Kidney epithelial cell (primary cell): ENCODE measurements around the gene KIF6. TPM values are rescaled to one million over a fixed set of nuclear protein-coding genes. Genes with fewer than 3 reads are reported as not detected.
A peak's percentile ranks its signal among the peaks of the same experiment; 100 is the strongest.

Source experiments
- DNase-seq: peaks from one replicate; pipeline ENCODE4 v3.0.0-alpha.2; 2010; ENCODE audit warnings: low read depth
- H3K27me3 ChIP-seq: 2 replicates; pipeline ENCODE4 v1.6.0; 2011; ENCODE audit warnings: low read length; ENCODE audit not compliant: control insufficient read depth, insufficient read depth
- H3K36me3 ChIP-seq: 2 replicates; pipeline ENCODE4 v1.5.1; 2011; ENCODE audit warnings: low read length; ENCODE audit not compliant: control insufficient read depth, insufficient read depth
- H3K4me3 ChIP-seq: 2 replicates; pipeline ENCODE4 v1.5.1; 2011; ENCODE audit warnings: low read depth, mild to moderate bottlenecking, control low read depth, low read length
- total RNA-seq: library from RNA; depleted of rRNA; stranded (reverse); fragments of >200 nt; gene quantifications from 2 replicates; pipeline ENCODE4 v1.2.3, GENCODE V29; 2015
- TF ChIP-seq, protein P1 (sequence below): IDR thresholded peaks from 2 replicates; pipeline ENCODE4 v1.5.1; 2011; ENCODE audit warnings: mild to moderate bottlenecking, moderate library complexity, low read length, control low read depth, inconsistent platforms; ENCODE audit not compliant: insufficient read depth, poor library complexity, severe bottlenecking

Gene KIF6
- total RNA-seq, 1 donor from 2014 or later = 0.33 TPM

DNA sequence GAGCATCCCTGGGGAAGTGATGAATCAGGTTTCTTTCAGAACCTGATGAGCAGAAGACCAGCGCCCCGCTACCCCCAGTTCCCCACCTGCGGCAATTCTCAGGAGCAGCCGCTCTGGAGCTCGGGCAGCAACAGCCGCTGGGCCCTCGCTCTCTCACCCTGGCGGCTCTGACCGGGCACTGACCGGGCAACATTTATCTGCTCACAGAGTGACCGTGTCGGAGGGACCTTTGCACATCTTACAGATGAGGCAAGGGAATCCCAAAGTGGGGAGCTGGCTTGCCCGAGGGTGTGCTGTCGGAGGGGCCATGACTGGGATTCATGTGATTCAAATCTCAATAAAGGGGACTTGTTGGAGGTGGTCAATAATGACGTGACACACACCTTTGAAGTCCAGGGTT, 376.5 kb downstream of the KIF6 start:
- TF ChIP-seq, protein P1, sequence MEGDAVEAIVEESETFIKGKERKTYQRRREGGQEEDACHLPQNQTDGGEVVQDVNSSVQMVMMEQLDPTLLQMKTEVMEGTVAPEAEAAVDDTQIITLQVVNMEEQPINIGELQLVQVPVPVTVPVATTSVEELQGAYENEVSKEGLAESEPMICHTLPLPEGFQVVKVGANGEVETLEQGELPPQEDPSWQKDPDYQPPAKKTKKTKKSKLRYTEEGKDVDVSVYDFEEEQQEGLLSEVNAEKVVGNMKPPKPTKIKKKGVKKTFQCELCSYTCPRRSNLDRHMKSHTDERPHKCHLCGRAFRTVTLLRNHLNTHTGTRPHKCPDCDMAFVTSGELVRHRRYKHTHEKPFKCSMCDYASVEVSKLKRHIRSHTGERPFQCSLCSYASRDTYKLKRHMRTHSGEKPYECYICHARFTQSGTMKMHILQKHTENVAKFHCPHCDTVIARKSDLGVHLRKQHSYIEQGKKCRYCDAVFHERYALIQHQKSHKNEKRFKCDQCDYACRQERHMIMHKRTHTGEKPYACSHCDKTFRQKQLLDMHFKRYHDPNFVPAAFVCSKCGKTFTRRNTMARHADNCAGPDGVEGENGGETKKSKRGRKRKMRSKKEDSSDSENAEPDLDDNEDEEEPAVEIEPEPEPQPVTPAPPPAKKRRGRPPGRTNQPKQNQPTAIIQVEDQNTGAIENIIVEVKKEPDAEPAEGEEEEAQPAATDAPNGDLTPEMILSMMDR = no peak
- Histone ChIP-seq H3K36me3 (no peaks in the 10 kb centered on the region), H3K27me3 (no peaks in the 10 kb centered on the region), H3K4me3 (no peak overlapping the region)
- DNase-seq = no peak

DNA sequence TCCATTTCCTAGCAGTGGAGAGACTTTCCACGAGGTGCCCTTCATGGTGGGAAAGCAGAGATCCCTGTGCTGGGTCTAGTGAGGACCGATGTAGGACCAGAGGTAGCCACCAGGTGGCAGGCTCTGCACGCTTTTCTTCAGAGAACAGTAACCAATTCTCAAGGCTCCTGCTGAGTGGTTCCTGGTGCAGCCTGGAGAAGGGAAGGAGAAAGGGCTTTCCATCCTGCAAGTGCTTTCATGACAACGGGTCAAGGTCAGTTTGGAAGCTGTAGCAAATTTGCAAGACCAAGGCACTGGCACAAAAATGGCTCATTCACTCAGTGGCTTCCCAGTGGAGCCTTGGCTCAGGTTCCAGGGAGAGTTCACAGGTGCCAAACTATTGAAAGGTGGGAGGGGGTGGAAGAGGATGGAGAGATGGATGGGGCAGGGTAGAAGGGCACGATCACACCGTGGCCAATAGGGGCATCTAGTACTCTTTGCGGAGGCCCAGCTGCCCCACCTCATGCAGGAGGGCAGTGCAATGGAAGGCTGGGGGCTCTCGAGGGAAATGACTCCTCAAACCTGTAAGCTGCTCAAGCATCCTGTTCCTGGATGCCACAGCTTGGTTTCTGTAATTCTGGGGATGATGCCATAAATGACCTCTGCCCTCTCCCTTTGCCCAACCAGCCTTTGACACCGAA, 377.2 kb downstream of the KIF6 start:
- H3K36me3 ChIP-seq = no peaks in the 10 kb centered on the region
- peak; percentile 18 for DNase-seq
- TF ChIP-seq, protein P1 = peak; percentile 87
- no peaks in the 10 kb centered on the region for H3K27me3 ChIP-seq
- H3K4me3 ChIP-seq = no peak overlapping the region

- Histone ChIP-seq H3K4me3 (no peak overlapping the region), H3K27me3 (no peaks in the 10 kb centered on the region), H3K36me3 (no peaks in the 10 kb centered on the region)
- TF ChIP-seq, protein P1 = no peak
- no peak for DNase-seq
Measured at GRCh38 chr6:39347206-39347605, 378.0 kb downstream of the KIF6 start.

- H3K4me3 ChIP-seq = no peak overlapping the region
- TF ChIP-seq, protein P1 = no peak
- DNase-seq = no peak
- peaks cover 6% of the 10 kb centered on the region for H3K27me3 ChIP-seq
- H3K36me3 ChIP-seq = no peaks in the 10 kb centered on the region
Measured at GRCh38 chr6:39344821-39345280, 380.4 kb downstream of the KIF6 start.

- Histone ChIP-seq H3K27me3 (peaks cover 12% of the 10 kb centered on the region), H3K4me3 (no peak overlapping the region), H3K36me3 (no peaks in the 10 kb centered on the region)
- TF ChIP-seq, protein P1 = no peak
- no peak for DNase-seq
Measured at GRCh38 chr6:39343396-39343870, 381.8 kb downstream of the KIF6 start.
